Neural cell (in vitro differentiated cells): ENCODE results near the gene NR2C2. TPM values are rescaled to one million over a fixed set of nuclear protein-coding genes. Genes with fewer than 3 reads are reported as not detected.

ENCODE experiments used
- H2AFZ ChIP-seq: fragments of 200-600, 300-800 bp; sonication (generic), shearing (Covaris generic); 2 replicates; pipeline ENCODE4 v1.6.0; 2014; ENCODE audit warnings: low read depth, mild to moderate bottlenecking, antibody characterized with exemption, low read length, moderate library complexity
- H3F3A ChIP-seq: fragments of 200-600 bp; shearing (Covaris generic); 2 replicates; pipeline ENCODE4 v1.6.1; 2016; ENCODE audit warnings: mild to moderate bottlenecking, moderate library complexity, mixed read lengths, antibody characterized with exemption, low read length; ENCODE audit not compliant: insufficient read depth, poor library complexity, severe bottlenecking
- H3K27ac ChIP-seq: fragments of 200-600, 300-800 bp; sonication (generic), shearing (Covaris generic); 2 replicates; pipeline ENCODE4 v1.5.1; 2014; ENCODE audit warnings: mild to moderate bottlenecking, low read length, moderate library complexity
- H3K27me3 ChIP-seq: fragments of 300-800, 200-600 bp; sonication (generic), shearing (Covaris generic); 2 replicates; pipeline ENCODE4 v1.6.0; 2014; ENCODE audit warnings: mild to moderate bottlenecking, low read depth, low read length, moderate library complexity; ENCODE audit not compliant: insufficient read depth
- H3K36me3 ChIP-seq: fragments of 300-800, 200-600 bp; sonication (generic), shearing (Covaris generic); 2 replicates; pipeline ENCODE4 v1.5.1; 2014; ENCODE audit warnings: mild to moderate bottlenecking, antibody characterized with exemption, low read length, moderate library complexity; ENCODE audit not compliant: insufficient read depth
- H3K4me2 ChIP-seq: fragments of 300-800, 200-600 bp; sonication (generic), shearing (Covaris generic); 2 replicates; pipeline ENCODE4 v1.6.0; 2014; ENCODE audit warnings: mild to moderate bottlenecking, low read length
- H3K4me3 ChIP-seq: fragments of 300-800, 200-600 bp; sonication (generic), shearing (Covaris generic); 2 replicates; pipeline ENCODE4 v1.5.1; 2014; ENCODE audit warnings: mild to moderate bottlenecking, low read length, moderate library complexity
- H3K79me2 ChIP-seq: fragments of 200-600 bp; shearing (Covaris generic); replicated peaks from 2 replicates; pipeline ENCODE4 v1.6.0; 2014; ENCODE audit warnings: mild to moderate bottlenecking, low read length, moderate library complexity; ENCODE audit not compliant: insufficient read depth
- H3K9ac ChIP-seq: fragments of 300-800, 200-600 bp; sonication (generic), shearing (Covaris generic); 2 replicates; pipeline ENCODE4 v1.6.1; 2016; ENCODE audit warnings: mild to moderate bottlenecking, low read length, mixed read lengths
- H3K9me2 ChIP-seq: fragments of 200-600 bp; shearing (Covaris generic); 2 replicates; pipeline ENCODE4 v1.6.1; 2016; ENCODE audit warnings: mild to moderate bottlenecking, low read length, mixed read lengths; ENCODE audit not compliant: insufficient read depth
- H3K9me3 ChIP-seq: fragments of 200-600, 300-800 bp; sonication (generic), shearing (Covaris generic); 2 replicates; pipeline ENCODE4 v1.6.1; 2016; ENCODE audit warnings: mild to moderate bottlenecking, mixed run types, low read length, moderate library complexity, mixed read lengths
- H4K20me1 ChIP-seq: fragments of 200-600 bp; shearing (Covaris generic); 2 replicates; pipeline ENCODE4 v1.6.1; 2016; ENCODE audit warnings: mild to moderate bottlenecking, mixed run types; ENCODE audit not compliant: insufficient read depth
- EP300 ChIP-seq: fragments of 450-650 bp; conservative IDR thresholded peaks from 2 replicates; pipeline ENCODE4 v1.6.1; 2014; ENCODE audit warnings: antibody characterized with exemption, mild to moderate bottlenecking, moderate library complexity; ENCODE audit not compliant: poor library complexity, severe bottlenecking
- EZH2 ChIP-seq: fragments of 200-600, 300-800 bp; shearing (Covaris generic), sonication (generic); IDR thresholded peaks from 2 replicates; pipeline ENCODE4 v1.6.1; 2014; ENCODE audit warnings: antibody characterized with exemption, low read length, borderline replicate concordance, mild to moderate bottlenecking; ENCODE audit not compliant: insufficient read depth, poor library complexity, severe bottlenecking
- MXI1 ChIP-seq: fragments of 450-650 bp; conservative IDR thresholded peaks from 2 replicates; pipeline ENCODE4 v1.6.1; 2014; ENCODE audit warnings: antibody characterized with exemption, mild to moderate bottlenecking; ENCODE audit not compliant: poor library complexity, severe bottlenecking
- POLR2AphosphoS5 ChIP-seq: IDR thresholded peaks from 2 replicates; pipeline ENCODE4 v1.6.1; 2012
- RAD21 ChIP-seq: fragments of 450-650 bp; conservative IDR thresholded peaks from 2 replicates; pipeline ENCODE4 v1.6.1; 2014; ENCODE audit warnings: antibody characterized with exemption, mild to moderate bottlenecking, moderate library complexity
- SMC3 ChIP-seq: fragments of 450-650 bp; conservative IDR thresholded peaks from 2 replicates; pipeline ENCODE4 v1.6.1; 2014; ENCODE audit warnings: antibody characterized with exemption, mild to moderate bottlenecking, moderate library complexity; ENCODE audit not compliant: poor library complexity
- TAF1 ChIP-seq: IDR thresholded peaks from 2 replicates; pipeline ENCODE4 v1.6.1; 2012; ENCODE audit warnings: low read depth
- polyA plus RNA-seq: library from polyadenylated mRNA; depleted of rRNA; stranded (reverse); fragments of >200 nt; gene quantifications from 2 replicates; pipeline ENCODE4 v1.2.3, GENCODE V29; 2014
- TF ChIP-seq, protein P1 (sequence below): IDR thresholded peaks from 2 replicates; pipeline ENCODE4 v1.6.1; 2012; ENCODE audit warnings: borderline replicate concordance
- TF ChIP-seq, protein P2 (sequence below): fragments of 450-650 bp; IDR thresholded peaks from 2 replicates; pipeline ENCODE4 v1.5.1; 2014; ENCODE audit warnings: antibody characterized with exemption, mild to moderate bottlenecking, moderate library complexity; ENCODE audit not compliant: poor library complexity, severe bottlenecking

Gene NR2C2
- polyA plus RNA-seq, 1 donor from 2014 or later: 37.5 TPM

DNA sequence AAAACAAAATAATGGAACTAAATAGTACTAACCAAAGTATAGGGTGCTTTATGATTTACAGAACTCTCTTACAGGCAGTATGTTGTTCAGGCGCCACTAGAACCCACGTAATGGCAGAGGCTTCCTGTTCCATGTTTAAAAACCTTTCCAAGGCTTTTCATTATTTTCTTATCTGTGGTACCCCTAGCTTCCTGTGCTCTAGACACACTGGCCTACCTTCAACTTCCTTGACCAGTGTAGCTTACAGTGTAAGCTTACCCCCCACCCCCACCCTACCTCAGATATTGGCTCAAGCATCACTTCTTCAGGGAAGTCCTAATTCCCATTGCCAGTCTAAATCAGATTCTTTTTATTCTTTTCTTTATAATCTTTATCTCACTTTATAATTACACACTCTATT is 2.9 kb downstream of the NR2C2 start:
- H3F3A ChIP-seq: no peaks in the 10 kb centered on the region
- no peaks in the 10 kb centered on the region for H3K27me3 ChIP-seq
- no peaks in the 10 kb centered on the region for H3K9me2 ChIP-seq
- no peak overlapping the region for H3K27ac ChIP-seq
- TF ChIP-seq, protein P1, sequence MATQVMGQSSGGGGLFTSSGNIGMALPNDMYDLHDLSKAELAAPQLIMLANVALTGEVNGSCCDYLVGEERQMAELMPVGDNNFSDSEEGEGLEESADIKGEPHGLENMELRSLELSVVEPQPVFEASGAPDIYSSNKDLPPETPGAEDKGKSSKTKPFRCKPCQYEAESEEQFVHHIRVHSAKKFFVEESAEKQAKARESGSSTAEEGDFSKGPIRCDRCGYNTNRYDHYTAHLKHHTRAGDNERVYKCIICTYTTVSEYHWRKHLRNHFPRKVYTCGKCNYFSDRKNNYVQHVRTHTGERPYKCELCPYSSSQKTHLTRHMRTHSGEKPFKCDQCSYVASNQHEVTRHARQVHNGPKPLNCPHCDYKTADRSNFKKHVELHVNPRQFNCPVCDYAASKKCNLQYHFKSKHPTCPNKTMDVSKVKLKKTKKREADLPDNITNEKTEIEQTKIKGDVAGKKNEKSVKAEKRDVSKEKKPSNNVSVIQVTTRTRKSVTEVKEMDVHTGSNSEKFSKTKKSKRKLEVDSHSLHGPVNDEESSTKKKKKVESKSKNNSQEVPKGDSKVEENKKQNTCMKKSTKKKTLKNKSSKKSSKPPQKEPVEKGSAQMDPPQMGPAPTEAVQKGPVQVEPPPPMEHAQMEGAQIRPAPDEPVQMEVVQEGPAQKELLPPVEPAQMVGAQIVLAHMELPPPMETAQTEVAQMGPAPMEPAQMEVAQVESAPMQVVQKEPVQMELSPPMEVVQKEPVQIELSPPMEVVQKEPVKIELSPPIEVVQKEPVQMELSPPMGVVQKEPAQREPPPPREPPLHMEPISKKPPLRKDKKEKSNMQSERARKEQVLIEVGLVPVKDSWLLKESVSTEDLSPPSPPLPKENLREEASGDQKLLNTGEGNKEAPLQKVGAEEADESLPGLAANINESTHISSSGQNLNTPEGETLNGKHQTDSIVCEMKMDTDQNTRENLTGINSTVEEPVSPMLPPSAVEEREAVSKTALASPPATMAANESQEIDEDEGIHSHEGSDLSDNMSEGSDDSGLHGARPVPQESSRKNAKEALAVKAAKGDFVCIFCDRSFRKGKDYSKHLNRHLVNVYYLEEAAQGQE: no peak
- TF ChIP-seq TAF1: no peak
- no peak for TF ChIP-seq EP300
- TF ChIP-seq POLR2AphosphoS5: no peak
- no peak for TF ChIP-seq MXI1
- no peak for TF ChIP-seq SMC3
- TF ChIP-seq, protein P2, sequence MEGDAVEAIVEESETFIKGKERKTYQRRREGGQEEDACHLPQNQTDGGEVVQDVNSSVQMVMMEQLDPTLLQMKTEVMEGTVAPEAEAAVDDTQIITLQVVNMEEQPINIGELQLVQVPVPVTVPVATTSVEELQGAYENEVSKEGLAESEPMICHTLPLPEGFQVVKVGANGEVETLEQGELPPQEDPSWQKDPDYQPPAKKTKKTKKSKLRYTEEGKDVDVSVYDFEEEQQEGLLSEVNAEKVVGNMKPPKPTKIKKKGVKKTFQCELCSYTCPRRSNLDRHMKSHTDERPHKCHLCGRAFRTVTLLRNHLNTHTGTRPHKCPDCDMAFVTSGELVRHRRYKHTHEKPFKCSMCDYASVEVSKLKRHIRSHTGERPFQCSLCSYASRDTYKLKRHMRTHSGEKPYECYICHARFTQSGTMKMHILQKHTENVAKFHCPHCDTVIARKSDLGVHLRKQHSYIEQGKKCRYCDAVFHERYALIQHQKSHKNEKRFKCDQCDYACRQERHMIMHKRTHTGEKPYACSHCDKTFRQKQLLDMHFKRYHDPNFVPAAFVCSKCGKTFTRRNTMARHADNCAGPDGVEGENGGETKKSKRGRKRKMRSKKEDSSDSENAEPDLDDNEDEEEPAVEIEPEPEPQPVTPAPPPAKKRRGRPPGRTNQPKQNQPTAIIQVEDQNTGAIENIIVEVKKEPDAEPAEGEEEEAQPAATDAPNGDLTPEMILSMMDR: no peak
- TF ChIP-seq EZH2: no peak
- TF ChIP-seq RAD21: no peak
- H3K9me3 ChIP-seq: no peaks in the 10 kb centered on the region
- H3K4me3 ChIP-seq: peak overlapping the region; percentile 96
- no peaks in the 10 kb centered on the region for H3K36me3 ChIP-seq
- H4K20me1 ChIP-seq: no peaks in the 10 kb centered on the region
- H3K9ac ChIP-seq: no peak overlapping the region
- H3K4me2 ChIP-seq: no peak overlapping the region
- no peak overlapping the region for H2AFZ ChIP-seq
- H3K79me2 ChIP-seq: peaks cover 58% of the 10 kb centered on the region

DNA sequence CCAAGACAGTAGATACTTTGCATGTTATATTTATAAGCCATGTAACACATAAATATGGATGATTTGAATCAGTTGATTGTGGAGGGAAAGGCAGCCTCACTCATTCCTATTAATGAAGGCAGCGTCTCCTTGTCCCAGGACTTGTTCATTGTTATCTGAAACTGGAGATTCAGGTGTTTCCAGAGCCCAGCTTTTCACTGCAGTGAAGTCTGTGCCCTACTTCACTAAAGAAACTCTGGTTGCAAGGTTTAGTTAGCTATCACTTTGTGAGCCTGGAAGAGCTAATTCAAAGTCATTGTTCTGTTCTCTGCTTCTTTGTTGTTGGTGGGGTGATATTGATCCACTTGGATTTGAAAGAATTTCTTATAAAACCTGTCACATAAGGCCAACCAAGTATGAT is 9.8 kb downstream of the NR2C2 start:
- H3K9me2 ChIP-seq: no peaks in the 10 kb centered on the region
- peak overlapping the region; percentile 48 for H3K9ac ChIP-seq
- H3K36me3 ChIP-seq: peaks cover 4% of the 10 kb centered on the region
- H3K4me3 ChIP-seq: peak overlapping the region; percentile 41
- peak overlapping the region; percentile 74 for H3K27ac ChIP-seq
- TF ChIP-seq EP300 (no peak), SMC3 (no peak), EZH2 (no peak), MXI1 (no peak), RAD21 (no peak), TAF1 (no peak), POLR2AphosphoS5 (no peak)
- TF ChIP-seq, protein P1: no peak
- TF ChIP-seq, protein P2: no peak
- H2AFZ ChIP-seq: no peak overlapping the region
- no peaks in the 10 kb centered on the region for H3K27me3 ChIP-seq
- no peaks in the 10 kb centered on the region for H3K9me3 ChIP-seq
- H3K4me2 ChIP-seq: peak overlapping the region; percentile 27
- no peaks in the 10 kb centered on the region for H3F3A ChIP-seq
- peaks cover 26% of the 10 kb centered on the region for H3K79me2 ChIP-seq
- no peaks in the 10 kb centered on the region for H4K20me1 ChIP-seq
